SK-N-SH (cell line): Measurements from ENCODE around the gene PPP1R13L.

Experiments
- CTCF ChIP-seq: fragments of 200-600 bp; sonication (generic); IDR thresholded peaks from 2 replicates; pipeline ENCODE4 v1.6.1; 2017; ENCODE audit warnings: antibody characterized with exemption, mild to moderate bottlenecking, moderate library complexity
- FOXJ3 ChIP-seq: sonication (generic); formaldehyde crosslinking; IDR thresholded peaks from 2 replicates; pipeline ENCODE4 v1.5.1; 2020; ENCODE audit warnings: mild to moderate bottlenecking, missing genetic modification reagents
- RCOR1 ChIP-seq: fragments of 150-350 bp; IDR thresholded peaks from 2 replicates; pipeline ENCODE4 v1.6.1; 2017; ENCODE audit warnings: antibody characterized with exemption, low read length
- TF ChIP-seq, protein P1 (sequence below): fragments of 150-350 bp; IDR thresholded peaks from 2 replicates; pipeline ENCODE4 v1.6.1; 2017; ENCODE audit warnings: antibody characterized with exemption, low read length, low read depth, borderline replicate concordance

GRCh38 chr19:45345506-45345860 lies 59.4 kb downstream of the PPP1R13L start:
- no peak for TF ChIP-seq FOXJ3 (CRISPR knock-in tag)
- TF ChIP-seq, protein P1, sequence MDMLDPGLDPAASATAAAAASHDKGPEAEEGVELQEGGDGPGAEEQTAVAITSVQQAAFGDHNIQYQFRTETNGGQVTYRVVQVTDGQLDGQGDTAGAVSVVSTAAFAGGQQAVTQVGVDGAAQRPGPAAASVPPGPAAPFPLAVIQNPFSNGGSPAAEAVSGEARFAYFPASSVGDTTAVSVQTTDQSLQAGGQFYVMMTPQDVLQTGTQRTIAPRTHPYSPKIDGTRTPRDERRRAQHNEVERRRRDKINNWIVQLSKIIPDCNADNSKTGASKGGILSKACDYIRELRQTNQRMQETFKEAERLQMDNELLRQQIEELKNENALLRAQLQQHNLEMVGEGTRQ, result no peak
- no peak for TF ChIP-seq RCOR1
- no peak for TF ChIP-seq CTCF
